COLO668 (cell line): ENCODE data around the gene IL4R.
A peak's percentile ranks its signal among the peaks of the same experiment; 100 is the strongest.

ENCODE experiments used
- DNase-seq: peaks from one replicate; lab custom pipeline; 2025; ENCODE audit not compliant: unreplicated experiment; lab: John Stamatoyannopoulos, UW

The IL4R gene

DNA sequence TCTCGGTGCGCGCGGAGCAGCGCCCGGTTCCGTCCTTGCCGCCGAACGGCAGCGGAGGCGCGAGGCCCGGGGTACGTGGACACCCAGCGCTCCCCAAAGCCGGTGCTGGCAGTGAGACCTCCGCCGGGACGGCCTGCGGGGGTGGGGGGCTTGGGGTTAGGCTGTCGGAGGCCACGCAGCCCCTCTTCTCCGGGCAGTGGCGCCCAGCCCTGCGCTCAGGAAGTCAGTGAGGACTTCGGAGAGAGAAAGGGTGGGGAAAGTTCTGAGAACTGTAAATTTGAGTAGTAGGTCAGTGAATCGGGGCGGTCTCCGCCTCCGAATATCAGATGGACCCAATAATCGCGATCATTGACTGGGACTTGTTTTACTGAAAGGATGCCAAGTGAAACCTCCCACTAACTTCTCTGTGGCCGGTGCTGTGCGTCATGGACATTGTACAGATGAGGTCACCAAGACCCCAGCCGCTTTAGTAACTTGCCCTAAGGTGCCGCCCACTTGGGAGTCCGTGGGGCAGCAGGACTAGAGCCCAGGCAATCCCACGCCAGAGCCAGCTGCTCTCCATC lies 468 bp downstream of the IL4R start:
- no peak for DNase-seq

DNA sequence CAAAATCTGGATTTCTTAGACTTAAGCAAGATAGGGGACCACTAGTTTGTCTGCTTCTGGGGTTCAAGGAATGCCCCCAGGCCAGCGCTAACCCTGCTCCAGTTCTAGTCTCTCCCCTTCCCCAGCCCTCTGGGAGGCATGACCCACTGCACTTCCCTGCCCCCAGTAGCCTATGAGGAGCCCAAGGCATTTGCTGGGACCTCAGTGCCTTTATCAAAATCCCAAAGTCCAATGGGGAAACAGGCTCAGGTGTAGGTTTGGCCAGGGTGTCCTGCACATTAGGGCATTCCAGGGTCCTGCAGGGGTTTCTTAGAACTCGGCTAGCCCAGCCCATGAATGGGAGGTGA lies 1.2 kb downstream of the IL4R start:
- no peak for DNase-seq

DNA sequence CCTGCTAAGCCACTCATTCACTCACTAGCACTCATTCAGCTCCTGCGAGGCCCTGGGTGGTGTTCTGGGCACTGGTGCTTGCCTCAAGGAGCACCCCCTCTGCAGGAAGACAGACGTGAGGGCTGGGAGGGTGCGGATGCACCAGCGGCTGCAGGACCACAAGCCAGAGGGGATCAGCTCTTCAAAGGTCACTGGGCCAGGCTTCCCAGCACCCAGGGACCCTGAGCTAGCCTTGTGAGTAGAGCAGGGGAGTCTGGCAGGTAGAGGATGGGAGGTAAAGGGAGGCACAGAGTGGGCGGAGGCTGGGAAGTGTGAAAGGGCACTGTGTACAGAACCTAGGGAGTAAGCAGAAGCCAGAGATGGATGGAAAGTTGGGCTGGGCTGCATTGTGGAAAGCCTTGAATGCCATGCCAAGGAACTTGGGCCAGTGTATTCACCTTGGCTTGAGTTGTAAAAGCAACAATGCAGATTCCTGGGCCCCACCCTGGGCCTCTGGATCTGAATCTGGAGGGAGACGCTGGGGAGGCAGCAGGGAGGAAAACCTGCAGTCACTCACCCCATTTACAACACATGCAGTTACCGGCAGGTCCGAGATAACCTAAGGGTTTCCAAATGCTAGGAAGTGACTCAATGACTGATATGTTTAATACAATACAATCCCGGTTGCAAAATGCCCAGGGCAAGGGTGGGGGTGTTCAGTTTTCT lies 1.7 kb downstream of the IL4R start:
- DNase-seq, result no peak

DNA sequence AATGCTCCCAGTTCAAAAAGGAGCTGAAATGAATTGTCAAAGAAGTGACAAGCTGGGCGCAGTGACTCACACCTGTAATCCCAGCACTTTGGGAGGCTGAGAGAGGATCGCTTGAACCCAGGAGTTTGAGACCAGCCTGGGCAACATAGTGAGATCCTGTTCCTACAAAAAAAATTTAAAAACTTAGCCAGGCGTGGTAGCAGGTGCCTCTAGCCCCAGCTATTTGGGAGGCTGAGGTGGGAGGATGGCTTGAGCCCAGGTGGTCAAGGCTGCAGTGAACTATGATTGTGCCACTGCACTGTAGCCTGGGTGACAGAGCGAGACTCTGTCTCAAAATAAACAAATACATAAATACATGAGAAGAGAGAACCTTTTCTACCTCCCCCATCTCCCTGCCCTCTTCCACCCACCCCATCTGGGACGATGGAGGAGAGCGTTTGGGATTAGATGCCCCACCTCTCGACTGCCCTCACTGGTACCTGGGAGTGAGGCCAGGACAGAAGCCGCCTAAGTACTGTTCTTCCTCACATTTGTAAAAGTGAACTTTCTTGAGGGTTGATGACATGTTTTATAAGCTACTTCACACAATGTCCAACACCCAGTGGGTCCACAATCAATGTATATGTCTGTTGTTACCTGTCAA lies 2.4 kb downstream of the IL4R start:
- no peak for DNase-seq

DNA sequence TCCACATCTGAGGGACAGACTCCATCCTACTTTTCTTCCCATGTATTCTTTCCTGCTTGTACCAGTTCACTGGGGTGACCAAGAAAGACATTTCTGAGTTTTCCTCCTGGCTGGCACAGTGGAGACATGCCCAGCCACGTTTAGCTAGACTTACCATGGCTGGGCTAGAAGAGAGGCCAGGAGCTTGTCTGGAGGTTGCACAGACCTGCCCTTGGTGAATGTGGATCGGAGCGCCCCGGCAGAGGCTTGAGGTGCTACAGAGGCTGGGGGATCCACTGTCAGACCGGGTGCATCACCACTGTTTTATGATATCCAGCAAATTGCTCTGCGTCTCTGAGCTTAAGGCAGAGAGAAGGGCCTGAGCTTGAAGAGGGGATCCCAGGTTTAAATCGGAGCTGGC lies 3.5 kb downstream of the IL4R start:
- DNase-seq, result no peak

DNA sequence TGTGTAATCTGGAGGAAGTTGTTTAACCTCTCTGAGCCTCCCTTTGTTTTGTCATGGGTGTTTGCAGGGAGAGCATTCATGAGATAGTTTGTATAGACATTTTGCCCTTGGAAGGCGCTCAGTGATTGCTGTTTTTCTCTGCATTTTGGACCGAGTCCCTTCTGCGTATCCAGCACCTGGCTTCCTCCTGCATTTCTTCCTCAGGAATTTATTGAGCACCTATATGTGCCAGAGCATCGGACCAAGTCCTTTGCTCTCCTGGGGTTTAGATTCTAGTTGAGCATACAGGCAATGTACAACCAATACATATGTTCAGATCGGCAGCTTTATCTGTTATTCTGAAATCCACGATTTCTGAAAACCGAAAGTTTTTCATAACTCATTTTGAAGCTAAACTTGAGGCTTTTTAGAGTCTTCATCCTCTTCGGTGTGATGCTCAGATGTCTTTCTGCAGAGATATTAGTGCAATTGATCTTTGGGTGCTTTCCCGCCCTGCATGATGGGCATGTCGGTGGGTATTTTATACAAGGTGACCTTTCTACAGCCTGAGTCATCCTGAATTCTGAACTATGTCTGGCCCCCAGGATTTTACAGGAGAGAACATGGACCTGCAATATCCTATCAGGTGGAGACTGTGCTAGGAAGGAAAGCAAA lies 4.1 kb downstream of the IL4R start:
- no peak for DNase-seq

DNA sequence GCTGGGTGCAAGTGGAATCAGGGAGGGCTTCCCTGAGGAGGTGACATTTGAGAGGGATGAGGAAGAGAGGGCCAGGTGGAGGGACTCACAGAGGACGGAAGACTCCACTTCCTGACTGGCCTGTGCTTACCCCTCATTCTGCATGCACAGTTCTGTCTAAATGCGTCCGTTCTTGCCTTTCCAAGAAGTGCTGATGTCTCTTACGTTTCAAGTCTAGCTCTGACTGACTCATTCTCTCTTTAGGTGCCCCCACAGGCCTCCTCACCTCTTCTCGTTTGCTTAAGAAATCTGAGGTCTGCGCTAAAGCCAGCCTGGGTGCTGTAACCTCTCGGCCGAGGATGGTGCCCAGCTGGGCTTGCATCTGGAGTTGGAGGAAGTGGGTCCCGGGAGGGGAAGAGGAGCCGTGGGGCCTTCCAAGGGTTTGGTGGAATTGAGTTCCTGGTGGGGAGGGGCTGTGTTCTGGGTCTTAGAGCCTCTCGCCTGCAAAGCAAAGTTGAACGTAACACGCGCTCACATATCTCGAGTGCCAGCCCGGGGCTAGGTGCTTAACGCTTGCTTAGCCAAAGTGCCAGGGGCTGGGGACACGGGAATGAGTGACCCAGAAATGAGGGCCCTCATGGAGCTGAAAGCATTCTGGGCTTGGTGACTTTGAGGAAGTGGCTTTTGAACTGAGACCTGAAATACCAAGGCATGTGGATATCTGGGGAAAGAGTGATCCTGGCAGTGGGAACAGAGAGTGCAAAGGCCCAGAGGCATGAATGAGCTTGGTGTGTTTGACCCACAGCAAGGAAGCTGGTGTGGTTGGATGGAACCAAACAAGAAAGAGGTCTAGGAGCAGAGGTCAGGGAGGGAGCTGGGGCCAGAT lies 4.8 kb downstream of the IL4R start:
- no peak for DNase-seq

DNA sequence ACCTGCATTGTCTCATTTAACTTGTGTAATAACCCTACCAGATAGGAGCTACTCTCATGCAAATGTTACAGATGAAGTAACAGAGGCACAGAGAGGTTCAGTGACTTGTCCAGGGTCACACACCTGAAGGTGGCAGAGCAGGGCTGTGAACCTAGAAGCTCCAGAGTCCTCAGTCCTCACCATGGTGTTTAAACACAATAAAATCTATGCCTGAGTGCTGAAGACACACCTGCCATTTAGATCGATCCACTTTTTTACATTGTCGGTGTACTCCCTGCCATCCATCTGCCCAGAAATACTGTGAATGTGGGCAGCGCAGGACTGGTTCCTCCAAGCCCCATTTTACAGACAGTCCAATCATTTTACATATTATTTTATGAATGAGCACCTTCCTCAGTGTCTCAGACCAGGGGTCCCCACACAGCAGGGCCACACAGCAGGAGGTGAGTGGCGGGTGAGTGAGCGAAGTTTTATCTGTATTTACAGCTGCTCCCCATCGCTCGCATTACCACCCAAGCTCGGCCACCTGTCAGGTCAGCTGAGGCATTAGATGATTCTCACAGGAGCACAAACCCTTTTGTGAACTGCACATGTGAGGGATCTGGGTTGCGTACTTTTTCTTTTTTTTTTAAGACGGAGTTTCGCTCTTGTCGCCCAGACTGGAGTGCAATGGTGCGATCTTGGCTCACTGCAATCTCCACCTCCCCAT lies 5.6 kb downstream of the IL4R start:
- peak; percentile 37 for DNase-seq

DNA sequence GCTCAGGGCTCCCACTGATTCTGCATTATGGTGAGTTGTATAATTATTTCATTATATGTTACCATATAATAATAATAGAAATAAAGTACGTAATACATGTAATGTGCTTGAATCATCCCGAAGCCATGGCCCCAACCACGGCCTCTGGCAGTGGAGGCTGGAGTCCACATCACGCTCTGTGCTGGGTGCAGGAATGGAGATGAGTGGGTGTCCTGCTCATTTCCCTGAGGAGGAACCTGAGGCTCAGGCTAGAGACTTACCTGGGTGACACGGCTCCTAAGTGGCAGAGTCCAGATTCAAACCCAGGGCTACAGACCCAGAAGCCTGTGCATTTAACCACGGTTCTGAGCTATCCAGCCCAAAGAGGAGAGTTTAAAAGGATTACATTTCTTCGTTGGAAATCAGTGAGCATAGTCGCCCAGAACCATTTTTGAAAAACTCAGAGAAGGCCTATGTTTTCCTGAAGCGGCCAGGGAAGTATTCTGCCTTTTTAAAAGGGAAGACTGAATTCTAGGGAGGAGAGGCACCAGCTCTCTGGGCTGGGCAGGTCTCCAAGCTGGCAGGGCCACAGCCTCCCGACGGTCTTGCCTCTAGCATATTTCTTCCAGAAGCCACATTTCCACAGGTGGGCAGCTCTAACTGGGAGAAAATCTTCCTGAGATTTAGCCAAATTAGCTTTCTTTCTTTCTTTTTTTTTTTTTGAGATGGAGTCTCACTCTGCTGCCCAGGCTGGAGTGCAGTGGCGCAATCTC lies 6.7 kb downstream of the IL4R start:
- DNase-seq, result no peak

DNA sequence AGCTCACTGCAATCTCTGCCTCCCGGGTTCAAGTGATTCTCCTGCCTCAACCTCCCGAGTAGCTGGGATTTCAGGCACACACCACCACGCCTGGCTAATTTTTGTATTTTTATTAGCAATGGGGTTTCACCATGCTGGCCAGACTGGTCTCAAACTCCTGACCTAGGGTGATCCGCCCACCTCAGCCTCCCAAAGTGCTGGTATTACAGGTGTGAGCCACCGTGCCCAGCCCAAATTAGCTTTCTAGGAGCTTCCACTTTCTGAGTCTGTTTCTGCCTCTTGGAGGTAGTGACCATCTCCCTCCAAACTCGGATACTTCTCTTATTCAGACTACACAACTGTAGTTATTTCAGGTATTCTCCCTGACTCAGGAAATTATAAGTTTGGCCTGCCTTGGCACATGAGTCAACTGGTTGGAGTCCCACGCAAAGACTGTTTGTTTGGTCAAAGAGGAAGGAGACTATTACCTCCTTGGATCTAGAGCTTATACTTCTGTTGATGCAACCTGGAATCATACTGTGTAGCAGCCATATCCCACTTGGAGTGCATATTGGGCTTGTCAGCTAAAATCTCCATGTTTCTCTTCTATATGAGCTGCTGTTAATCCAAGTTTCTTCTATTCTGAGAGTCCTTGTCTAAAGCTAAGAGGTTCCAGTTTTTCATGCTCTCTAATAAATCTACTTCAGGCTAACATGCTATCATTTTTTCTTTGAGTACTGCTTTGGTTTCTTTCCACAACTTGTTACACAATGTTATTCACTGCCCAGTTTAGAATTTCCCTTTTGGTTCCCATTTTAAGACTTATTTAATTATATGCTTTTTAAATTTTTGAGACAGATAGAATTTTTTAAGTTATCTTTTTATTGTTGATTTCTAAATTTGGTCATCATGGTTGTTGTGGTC lies 7.5 kb downstream of the IL4R start:
- no peak for DNase-seq

DNA sequence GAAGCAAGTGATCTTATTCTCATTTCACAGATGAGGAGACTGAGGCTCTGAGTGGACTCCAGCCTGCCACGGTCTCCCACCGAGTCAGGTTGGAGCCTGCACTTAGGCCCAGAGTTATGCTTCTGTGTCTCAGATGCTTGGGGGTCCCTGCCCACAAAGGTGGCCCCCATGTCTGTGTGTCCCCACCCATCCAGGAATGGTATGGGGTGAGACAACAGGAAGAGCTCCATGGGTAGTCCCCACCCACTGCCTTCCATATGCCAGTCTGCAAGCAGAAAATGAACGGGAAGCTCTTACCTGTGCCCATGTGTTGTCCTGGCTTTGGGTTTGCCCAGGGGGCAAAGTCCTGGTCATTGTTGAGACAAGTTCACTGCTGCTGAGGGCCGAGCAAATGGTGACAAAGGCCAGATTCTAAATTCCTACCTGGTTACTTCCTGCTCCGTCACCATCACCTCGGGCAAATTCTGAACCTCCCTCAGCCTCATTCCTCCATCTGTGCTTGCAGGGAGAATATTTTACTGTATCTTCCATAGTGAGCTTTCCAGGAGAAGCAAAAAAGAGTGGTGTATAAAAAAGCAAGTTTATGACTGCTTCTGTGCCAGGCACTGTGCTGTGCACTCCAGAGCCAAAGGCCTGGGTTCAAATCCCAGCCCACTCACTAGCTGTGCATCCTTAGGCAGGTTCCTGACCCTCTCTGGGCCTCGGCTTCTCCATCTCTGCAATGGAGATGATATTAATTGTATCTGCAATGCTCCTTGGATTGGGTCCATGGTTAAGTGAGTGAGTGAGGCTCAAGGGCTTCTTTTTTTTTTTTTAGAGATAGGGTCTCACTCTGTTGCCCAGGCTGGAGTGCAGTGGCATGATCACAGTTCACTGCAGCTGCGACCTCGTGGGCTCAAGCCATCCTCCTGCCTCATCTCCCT lies 9.3 kb downstream of the IL4R start:
- DNase-seq, result peak; percentile 10

DNA sequence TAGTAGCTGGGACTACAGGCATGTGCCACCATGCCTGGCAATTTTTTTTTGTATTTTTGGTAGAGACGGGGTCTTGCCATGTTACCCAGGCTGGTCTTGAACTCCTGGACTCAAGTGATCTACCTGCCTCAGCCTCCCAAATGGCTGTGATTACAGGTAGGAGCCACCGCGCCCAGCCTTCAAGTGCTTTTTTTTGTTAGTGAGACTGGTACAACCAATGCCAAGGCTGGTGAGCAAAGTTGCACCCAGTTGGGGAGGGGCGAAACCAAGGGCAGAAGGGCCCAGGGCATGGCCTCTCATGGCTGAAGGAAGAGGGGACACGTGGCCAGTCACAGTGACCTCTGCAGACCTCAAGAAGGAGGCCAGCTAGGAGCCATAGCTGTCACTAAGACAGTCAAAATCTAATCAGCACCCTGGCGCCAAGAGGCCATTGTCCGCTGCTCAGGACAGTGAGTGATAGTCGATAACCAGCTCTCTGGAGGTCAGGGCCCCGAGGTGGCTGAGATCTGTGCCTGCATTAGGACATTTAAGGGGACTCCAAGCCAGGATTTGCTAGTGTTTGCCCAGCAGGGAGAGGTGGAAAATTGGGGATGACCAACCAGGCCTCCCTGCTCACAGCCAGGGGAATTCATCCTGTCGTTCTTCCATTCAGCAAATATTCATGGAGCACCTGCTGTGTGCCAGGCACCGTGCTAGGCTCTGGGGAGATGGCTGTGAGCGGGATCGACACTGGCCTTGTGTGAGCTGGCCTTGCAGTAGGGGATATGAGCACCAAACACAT lies 10.2 kb downstream of the IL4R start:
- DNase-seq, result no peak

DNA sequence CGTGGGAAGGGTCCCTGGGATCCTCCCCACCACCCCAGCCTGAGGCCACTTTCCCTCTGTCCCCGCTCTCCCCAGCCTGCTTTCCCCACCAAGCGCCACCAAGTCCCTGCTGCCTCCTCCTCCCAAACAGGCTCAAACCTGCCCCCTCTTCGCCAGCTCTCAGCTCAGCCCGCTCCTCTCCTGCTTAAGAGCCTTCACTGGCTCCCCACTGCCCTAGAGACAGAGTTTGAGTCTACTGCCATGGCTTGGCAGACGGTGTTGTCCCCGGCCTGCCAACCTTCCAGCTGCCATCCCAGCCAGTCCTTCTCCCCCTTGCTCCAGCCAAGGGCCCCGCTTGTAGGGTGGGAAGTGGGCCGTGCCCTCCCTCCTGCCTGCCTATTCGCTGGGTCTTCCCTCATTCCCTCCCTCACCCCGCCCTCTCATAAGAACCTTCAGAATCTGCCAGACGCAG lies 11.1 kb downstream of the IL4R start:
- DNase-seq, result no peak

DNA sequence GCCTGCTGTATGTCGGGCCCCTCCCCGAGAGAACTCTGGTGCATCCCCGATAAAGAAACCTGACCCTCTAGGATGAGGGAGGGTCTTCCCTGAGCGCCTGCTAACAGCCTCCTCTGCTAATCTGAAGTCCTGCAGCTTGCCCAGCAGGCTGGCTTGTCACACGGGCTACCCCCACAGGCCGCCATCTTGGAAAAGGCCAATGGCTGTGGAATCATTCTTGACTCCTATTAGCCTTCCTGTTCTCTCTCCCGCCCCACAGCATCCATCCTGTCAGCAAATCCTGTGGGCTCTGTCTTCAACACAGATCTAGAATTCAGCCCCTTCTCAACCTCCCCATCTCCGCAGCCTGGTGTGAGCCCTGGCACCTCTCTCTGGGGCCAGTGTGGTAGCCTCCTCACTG lies 12.0 kb downstream of the IL4R start:
- no peak for DNase-seq

DNA sequence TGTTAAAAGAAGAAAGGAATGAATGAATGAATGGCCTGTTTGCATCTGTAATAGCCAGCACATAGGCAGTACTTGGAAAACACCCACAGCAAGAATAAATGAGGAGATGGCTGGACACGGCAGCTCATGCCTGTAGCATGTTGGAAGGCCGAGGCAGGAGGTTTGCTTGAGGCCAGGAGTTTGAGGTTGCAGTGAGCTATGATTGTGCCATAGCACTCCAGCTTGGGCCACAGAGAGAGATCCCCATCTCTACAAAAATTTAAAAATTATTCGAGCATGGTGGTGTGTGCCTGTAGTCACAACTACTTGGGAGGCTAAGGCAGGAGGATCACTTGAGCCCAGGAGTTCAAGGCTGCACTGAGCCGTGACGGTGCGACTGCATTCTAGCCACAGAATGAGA lies 12.5 kb downstream of the IL4R start:
- DNase-seq, result no peak

DNA sequence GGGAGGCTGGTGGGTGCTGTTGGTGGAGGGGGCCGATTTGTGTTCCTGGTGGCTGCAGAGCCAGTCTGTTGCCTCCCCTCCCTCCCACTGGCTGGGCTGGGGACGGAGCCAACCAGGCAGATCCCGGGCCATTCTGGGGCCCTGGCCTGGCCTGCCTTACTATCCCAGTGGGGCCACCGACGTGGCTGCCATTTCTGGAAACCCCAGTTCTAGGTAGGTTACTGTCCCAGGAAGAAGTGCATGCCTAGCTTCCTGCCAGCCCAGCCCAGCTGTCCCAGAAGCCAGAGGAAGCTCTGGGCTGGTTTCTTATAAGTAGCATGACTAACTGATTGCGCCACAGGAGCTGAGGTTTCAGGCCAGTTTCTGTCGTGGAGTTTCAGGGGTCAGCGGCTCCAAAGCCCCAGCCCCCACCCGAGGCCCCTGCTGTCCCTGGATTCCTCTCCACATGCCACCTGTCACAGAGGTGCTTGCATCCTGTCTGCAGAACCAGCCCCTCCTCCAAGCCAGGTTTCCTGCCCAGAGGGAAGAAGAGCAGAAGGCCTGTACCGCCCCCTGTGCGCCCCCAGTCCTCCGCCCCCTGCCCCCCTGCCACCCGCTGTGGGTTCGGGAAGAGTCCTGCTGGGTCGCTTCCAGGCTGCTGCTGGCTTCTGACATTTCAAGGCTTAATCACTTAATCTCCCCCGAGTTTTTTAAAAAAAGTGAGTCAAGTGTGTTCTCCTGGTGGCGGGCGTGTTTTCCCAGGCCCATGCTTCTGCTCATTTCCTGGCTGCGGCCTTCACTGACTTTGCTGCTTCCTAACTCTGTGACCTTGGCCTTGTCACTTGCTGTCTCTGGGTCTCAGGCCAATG lies 13.2 kb downstream of the IL4R start:
- peak; percentile 8 for DNase-seq
